DMS53 (cell line): ENCODE results near the gene RAPGEF3.

Source experiments
- DNase-seq: peaks from one replicate; lab custom pipeline; 2025; lab: John Stamatoyannopoulos, UW

The RAPGEF3 gene

DNA sequence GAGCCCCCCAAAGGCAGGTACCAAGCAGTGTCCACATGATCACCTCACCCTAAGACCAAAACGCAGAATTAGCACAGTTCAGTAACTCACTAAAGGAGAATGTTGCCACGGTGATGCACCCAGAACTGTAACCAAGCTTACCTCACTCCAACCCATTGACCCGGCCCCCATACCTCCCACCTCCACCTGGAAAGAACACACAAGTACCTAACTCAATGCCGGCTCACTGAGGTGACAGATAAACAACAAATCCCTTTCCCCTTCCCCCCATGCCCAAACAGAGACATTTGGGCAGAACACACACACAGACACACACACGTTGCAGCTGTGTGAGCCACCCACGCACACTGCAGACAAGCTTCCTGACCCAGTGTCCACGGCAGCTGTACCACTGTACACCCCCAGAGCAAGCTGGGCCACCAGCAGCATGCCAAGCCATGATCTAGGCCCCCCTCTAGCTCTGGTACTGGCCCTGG, 1.3 kb downstream of the RAPGEF3 start:
- DNase-seq = no peak

DNA sequence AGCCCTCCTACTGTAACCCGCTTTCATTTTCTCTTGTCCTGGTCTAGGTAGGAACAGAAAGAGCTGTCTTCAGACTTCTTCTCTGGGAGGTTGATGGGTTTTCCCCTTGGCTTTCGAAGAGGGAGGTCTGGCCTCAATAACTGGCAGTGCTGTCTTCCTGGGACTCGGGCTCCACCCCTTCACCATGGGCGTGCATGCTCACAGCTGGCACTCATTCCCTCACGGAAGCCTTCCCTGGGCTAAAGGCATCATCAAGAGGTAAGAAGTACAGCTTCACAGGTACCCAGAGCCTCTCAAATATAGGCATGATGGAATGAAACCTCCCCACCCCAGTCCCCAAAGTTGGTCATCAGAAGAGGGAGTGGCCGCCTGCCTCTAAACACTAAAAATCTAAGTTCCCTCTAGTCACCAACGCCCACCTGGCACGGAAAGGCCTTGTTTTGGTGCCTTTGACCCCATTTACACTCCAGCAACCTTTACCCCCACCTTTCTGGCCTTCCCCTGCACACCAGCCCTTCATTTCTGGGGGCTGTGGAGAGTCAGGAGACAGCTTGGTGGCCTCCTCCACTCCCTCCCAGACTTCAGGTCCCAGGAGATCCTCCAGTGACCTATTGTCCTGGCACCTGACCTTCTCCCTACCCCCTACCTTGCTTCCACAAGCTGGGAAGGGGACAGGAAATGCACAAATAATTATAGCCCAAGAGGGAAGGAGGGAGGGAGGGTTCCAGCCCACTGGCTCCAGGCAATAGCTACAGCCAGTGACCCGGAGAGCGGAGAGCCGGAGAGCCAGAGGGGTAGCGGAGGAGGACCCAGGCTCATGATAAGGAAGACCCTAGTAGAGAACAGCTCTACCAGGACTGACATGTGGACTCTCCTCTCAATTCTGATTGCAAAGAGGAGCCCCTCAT, 2.8 kb downstream of the RAPGEF3 start:
- no peak for DNase-seq

DNA sequence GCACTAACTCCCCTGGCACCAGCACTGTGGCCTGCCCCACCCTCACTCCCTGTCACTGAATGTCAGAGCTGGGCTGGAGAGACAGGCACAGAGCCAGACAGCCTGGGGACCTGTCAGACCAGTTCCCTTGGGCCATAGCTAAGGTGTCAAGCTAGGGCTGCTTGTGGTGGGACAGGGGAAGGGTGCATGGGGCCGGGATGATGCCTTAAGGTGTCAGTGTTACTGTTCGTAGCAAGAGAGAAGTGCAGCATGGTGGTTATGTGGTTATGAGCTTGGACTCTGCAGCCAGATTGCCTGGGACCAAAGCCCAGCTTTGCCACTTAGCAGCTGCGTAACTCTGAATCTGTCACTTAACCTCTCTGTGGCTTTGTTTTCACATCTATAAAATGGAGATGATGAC, 3.8 kb downstream of the RAPGEF3 start:
- peak; percentile 76 for DNase-seq

DNA sequence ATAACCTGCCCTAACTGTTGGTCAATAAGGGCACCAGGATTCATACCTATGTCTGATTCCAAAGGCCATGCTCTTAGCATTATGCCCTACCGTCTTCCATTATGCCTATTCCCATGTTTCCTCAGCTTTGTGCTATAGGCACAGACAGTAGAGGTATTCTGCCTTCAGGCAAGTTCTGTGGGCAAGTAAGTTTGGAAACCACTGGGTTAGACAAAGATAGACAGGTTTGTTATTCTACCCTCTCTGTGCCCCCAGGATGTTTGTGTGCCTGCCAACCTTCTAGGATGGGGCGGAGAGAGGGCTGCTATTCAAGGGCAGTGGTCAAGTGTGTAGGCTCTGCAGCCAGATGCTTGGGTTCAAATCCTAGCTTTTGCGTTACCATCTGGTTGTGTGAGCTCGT, 4.6 kb downstream of the RAPGEF3 start:
- no peak for DNase-seq

DNA sequence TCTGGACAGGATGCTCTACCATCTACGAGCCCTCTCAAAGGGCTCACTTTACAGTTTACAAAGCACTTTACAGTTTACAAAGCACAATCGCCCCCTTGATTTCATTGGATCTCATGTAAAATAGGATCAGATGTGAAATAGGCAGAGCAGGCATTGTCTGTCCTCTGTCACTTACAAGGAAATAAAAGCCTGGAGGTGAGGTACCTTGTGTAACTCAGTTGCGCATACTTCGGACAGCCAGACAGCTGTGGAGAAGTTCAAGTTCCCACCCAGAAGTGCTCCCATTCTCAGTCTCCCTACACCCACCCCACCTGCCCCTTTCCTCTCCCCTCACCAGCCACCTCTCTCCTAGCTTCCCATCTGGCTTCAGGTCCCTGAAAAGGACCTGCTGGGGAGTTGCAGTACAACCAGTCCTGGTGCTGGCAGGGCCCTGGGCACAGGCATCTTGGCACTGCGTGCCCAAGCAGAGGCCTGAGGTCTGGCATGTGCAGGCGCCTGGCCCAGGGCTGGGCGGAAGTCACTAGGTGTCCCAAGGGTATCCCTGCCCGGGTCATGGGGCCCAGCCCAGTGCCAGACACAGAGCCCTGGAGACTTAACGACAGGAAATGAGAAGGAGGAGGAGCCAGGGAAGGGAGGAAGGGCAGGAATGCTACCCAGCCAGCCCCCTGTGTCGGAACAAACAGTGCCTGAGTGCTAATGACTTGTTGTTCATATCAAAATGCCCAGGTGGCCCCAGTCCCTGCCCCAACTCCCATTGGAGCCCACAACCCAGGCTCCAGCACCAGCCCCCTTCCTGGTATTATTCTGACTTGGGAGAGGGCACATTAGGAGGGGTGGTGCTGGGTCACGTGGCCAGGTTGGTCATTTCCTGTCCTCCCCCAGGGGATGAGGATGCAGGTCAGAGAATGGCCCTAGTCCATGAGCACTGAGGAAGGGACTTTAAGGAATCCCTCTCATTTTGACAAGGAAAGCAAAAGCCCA, 5.4 kb downstream of the RAPGEF3 start:
- peak; percentile 56 for DNase-seq

DNA sequence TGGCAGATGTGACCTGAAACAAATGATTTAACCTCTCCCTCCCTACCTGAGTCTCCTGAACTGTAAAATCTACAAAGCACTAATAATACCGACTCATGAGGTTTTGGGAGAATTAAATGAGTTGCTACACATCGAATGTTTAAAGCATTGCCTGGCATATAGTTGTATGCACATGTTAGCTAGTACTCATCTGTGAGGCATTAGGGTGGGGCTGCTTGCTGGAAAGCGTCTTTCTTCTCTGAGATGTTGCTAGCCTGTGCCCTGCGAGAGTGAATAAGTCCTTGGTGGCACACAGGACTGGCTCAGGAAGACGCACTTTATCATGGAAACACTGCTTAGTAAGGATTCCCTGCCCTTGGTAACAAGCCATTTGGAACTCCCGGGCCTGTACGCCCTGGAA, 6.1 kb downstream of the RAPGEF3 start:
- no peak for DNase-seq

DNA sequence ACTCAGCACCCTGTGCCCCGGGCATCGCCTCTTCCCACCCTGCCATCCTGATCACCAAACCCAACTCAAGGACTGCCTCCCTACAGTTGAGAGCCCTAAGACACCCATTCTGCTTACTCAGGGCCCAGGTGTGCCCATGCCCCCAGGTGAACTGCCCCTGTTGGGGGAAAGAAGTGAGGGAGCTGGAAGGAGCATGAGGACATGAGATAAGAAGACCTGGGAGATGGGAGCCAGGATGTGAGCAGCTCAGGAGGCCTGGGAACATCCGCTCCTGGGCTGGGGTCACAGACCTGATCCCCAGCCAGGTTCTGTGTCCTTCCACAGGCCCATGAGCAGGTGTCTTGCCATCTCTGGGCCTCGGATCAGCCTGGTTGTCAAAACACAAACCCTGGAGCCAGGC, 6.6 kb downstream of the RAPGEF3 start:
- no peak for DNase-seq

DNA sequence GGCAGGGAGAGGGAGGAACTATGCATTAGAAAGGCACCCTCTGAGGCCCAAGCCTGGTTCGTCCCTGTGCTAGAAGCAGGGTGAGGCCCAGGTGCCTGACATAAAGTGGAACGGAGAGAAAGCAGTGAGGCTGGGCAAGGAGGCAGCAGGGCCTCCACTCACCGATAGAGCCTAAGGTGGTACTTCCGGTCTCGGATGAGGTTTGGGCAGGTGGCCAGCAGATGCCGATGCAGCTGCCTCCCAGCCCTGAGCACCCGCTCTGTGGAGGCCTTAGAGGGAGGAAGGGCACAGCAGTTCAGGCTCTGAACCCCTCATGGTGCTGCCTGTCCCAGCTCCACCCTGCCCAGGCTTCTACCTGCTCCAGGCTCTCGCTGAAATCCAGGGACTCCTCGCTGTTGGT, 7.1 kb downstream of the RAPGEF3 start:
- no peak for DNase-seq

DNA sequence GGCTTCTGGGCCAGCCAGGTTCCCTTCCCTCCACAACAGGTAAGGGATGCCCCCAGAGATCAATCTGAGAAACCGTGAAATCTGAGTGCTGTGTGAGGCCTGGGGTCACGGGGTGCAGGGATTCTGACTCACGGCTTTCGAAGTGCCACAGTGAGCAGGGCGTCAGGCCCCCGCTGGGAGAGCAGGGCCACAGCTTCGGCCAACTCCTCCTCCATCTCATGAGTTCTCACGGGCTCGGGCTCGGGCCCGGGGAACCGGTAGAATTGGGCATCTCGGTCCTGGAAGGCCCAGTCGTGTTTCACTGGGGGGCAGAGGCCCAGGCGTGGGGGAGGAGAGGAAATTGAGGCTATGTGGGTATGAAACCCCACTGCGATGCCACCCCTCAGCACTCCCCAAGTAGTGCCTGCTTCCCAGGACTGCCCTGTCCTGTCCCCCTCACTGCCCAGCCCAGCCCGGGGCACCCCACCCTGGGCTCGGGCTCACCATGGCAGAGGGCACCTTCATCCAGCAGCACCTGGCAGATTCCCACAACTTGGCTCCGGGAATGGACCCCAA, 7.7 kb downstream of the RAPGEF3 start:
- DNase-seq = no peak

DNA sequence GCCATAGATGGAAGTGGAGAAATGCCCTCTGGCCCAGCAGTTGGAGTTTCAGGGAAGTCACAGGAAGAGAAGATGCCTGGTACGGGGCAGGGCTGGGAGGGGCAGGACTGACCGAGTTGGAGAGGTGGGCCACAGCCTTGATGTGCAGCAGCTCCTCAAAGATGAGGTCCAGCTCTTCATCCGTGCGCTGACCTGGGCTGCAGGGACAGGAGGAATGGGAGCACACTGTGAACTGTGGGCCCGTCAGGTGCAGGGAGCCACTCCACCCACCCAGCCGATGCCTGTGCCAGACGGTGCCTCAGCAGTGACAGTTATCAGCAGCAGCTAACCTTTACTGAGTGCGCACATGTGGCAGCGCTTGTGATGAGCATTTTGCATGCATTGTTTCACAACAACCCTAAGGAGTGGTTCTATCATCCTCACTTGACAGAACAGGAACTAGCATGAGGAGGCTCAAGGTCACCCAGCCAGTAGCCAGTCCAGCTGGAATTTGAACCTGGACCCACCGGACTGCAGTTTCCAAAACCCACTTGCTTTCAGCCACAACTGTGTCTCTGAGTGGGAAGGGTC, 8.4 kb downstream of the RAPGEF3 start:
- no peak for DNase-seq

DNA sequence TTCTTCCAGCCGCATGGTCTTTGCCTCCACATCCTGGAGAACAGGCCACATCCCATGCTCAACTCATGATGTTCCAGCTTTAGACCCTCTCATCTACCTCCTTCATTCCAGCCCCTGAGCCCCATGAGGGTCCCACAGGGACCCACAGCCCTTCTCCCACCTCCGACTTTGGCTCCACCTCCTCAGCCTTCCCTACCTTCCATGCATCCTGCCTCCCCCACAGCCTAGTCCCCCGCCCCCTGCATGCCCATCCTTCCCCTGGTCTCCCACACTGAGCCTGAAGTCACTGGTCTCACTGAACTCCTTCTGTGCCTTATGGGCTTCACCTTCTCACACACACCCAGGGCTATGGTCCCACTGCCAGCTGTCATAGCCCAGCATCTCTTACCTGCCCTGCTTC, 9.8 kb downstream of the RAPGEF3 start:
- no peak for DNase-seq

DNA sequence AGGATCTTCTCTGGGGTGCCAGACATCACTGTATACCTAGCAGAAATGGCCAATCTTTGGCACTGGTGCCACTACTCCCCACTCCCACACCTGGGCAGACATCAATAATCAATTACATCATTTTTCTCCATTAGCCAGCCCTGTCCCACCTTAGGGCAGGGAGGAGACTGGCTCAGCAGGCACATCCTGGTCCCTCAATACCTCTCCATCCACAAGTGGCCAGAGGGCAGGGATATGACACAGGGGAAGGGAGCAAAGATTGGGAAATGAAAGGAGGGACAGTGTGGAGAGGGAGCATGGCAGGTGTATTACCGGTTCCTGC, 10.2 kb downstream of the RAPGEF3 start:
- no peak for DNase-seq

DNA sequence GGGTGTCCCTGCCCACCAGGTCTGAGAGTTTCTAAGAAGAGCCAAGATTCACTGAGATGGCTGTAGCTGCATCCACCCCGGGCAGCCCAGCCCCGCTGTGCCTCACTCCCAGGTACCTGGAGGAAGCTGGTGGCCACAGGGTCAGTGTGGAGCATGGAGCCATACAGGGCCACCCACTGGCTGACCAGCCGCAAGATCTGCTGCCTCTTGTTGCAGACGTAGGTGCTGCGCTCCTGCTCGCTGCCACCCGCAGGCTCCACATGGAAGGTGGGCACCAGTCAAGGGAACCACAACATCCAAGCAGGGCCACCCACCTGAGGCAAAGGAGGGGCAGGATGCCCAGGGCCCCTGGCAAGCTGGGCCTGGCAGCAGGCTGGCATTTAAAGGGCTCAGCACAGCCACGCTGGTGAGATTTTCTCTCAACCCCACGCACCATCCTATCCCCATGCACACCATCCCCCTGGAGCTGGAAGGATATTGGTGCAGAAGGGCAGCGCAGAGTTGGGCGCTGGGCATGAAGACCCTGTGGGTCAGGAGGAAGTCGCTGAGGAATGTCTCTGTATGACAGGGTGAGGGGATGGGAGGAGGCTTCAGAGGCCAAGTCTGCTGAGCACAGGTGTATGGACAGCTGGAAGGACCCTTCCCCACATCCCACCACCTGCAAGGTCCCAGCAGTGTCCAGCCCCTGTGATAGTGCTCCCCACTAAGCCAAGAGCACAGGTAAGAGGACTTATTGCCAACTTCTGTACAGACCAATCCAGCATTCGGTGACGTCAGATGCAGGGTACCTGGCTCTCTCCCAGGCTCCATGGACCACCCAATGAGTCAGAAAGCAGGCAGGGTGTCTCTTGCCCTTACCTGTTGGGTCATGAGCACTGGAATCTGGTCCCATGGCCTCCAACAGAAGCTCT, 10.8 kb downstream of the RAPGEF3 start:
- no peak for DNase-seq

DNA sequence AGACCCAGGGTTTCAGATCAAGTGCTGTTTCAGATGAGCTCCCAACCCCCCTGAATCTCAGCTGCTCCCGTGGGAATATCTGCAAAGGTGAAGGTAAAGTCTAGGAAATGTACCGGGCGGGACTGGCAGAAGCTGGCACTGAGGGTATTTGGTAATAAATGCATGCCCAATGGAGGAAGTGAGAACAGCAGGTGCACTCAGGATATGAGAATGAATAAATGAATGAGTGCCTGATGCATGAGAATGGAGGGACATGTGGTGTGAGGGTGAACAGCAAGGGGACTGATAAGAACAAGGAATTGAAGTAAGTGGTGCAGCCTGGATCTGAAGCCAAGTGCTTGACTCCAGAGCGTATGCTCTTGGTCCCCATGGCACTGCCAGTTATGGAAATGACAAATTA, 11.6 kb downstream of the RAPGEF3 start:
- DNase-seq = no peak

DNA sequence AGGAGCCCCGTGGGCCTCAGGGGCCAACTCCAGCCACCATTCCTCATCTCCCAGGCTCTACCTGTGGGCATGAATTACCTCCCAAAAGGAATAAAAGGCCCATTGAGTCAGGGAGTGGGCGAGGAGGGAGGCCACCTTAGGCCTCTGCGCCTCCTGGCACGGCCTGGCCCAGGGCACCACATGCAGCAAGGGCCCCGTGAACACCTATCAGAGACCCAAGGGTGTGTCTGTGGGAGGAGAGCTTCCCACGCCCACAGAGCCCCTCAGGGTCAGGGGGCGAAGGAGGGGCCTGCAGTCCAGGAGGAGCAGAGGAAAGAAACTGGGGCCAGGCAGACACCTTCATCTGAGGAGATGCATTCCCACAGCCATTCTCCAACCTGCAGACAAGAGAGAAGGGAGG, 12.2 kb downstream of the RAPGEF3 start:
- DNase-seq = no peak

DNA sequence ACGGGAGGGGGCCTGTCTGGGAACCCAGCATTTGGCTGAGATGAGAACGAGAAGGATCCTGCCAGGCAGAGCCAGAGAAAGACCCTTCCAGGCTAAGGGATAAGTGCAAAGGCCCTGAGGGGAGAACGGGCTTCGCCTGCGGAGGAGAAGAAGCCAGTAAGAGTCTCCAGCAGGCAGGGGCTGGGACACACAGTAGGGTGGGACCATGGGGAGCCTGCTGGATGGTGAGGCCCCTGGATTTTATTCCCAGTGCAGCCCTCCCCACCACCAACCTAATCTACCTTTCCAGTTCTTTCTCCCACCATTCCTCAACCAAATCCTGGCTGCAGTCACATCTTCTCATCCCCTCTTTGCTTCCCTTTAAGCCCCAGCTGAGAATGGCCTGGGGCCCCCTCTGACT, 12.6 kb downstream of the RAPGEF3 start:
- no peak for DNase-seq

DNA sequence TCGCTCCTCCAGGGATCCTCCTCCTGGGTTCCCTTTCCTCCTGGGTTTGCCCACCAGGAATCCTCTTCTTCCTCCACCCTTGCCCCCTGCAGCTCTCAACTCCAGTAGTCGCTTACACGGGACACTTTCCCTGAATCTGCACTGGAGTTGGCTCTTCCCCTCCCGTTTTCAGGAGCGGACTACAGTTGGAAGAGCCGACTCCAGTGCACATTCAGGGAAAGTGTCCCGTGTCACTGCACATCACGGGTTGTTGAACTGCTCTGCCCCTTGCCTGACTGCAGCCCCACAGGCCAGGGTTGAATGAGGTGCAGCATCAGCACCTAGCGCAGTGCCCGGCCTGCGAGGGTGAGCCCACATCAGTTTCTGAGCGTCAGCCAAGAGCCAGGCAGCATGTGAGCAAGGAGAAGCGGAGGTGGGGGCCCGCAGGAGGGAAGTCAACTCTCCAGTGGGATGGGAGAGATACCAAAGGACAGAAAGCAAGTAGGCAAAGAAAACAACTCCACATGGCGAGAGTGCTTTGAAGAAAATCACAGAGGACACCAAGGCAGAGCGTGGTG, 13.1 kb downstream of the RAPGEF3 start:
- no peak for DNase-seq

DNA sequence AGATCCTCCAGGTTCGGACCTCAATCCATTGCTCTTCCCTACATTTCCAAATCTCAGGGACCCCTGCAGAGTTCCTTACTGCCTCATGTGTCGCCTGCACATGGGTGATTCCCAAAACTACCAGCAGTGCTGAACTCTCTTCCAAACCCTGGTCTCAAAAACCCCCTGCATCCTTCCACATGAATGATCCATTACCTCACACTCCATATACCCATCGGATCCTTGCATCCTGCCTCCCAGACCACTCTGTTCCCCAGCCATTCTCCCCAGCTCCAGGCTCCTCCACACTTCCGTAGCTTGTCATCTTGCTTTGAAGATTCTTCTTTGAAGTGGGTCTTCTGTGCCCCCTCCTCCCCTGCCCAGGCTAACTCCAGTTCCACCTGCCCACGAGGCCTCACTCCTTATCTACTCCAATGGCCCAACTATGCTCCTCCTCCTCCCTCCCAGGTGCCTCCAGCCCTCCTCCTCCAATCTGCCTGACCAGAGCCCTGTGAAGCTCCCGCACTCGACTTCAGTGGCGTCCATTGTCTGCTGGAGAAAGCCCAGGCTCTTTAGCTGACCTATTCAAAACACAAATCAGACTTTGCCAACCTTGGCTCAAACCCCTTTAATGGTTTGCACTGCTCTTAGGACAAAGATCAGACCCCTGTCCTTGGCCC, 13.8 kb downstream of the RAPGEF3 start:
- DNase-seq = no peak

DNA sequence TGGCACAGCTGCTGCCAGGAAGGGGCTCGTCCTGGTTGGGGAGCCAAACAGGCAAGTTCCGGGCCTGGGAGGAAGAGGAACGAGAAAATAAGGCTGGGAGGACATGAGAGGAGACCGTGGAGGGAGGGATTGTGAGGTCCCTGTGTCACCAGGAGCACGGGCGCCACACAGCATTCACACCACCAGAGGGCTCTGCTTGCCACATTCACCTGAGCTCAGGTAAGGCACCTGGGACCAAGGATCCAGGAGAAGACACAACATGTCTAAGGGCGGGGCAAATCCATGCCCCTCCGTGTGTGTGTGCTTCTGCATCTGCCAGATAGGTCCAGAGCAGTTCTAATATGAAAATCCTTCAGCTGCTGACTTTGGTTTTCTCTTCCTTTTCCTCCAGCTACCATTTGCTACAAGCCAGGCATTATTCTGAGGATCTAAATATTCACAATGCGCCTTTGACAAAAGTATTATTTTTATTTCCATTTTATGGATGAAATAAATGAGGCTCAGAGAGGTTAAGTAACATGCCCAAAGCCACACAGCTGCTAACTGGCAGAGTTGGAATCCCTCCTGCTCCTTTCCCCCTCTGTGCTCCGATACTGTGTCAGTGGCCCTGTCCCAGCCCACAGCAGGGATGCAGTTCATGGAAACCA, 14.6 kb downstream of the RAPGEF3 start:
- DNase-seq = peak; percentile 99
